Iris pigment epithelial cell (primary cell): ENCODE measurements around the gene ARSJ.

Experiments used
- DNase-seq: peaks from one replicate; pipeline ENCODE4 v3.0.0-alpha.2; 2011; ENCODE audit warnings: low read depth

ARSJ gene

GRCh38 chr4:113987382-113987941, 8.0 kb upstream of the ARSJ start:
- no peak for DNase-seq

GRCh38 chr4:113982181-113982580, 2.7 kb upstream of the ARSJ start:
- DNase-seq, result no peak

GRCh38 chr4:113981591-113981990, 2.1 kb upstream of the ARSJ start:
- DNase-seq, result peak; percentile 63

- DNase-seq, result no peak
Measured at GRCh38 chr4:113979905-113980615, 613 bp upstream of the ARSJ start.

- DNase-seq, result no peak
Measured at GRCh38 chr4:113978561-113979147, 793 bp downstream of the ARSJ start.

GRCh38 chr4:113978105-113978504, 1.3 kb downstream of the ARSJ start:
- DNase-seq, result no peak

GRCh38 chr4:113977526-113977855, 2.0 kb downstream of the ARSJ start:
- no peak for DNase-seq

GRCh38 chr4:113976741-113977525, 2.5 kb downstream of the ARSJ start:
- DNase-seq, result no peak

- no peak for DNase-seq
Measured at GRCh38 chr4:113975578-113975977, 3.9 kb downstream of the ARSJ start.

GRCh38 chr4:113974467-113974866, 5.0 kb downstream of the ARSJ start:
- DNase-seq, result no peak

GRCh38 chr4:113973345-113973744, 6.1 kb downstream of the ARSJ start:
- DNase-seq, result no peak

- DNase-seq, result no peak
Measured at GRCh38 chr4:113972781-113973180, 6.7 kb downstream of the ARSJ start.

GRCh38 chr4:113971706-113972360, 7.6 kb downstream of the ARSJ start:
- DNase-seq, result peak; percentile 87

GRCh38 chr4:113969709-113970334, 9.6 kb downstream of the ARSJ start:
- no peak for DNase-seq

- DNase-seq, result no peak
Measured at GRCh38 chr4:113968473-113968872, 11.0 kb downstream of the ARSJ start.

GRCh38 chr4:113967687-113968086, 11.8 kb downstream of the ARSJ start:
- DNase-seq, result no peak

- no peak for DNase-seq
Measured at GRCh38 chr4:113962719-113963265, 16.7 kb downstream of the ARSJ start.

GRCh38 chr4:113962016-113962347, 17.5 kb downstream of the ARSJ start:
- DNase-seq, result no peak

- DNase-seq, result no peak
Measured at GRCh38 chr4:113960684-113961321, 18.6 kb downstream of the ARSJ start.

- no peak for DNase-seq
Measured at GRCh38 chr4:113959539-113959937, 19.9 kb downstream of the ARSJ start.
